Activated effector memory CD4-positive, alpha-beta T cell treated with Interleukin-2 at 50 U/mL for 16 hours (primary cell): ENCODE data around the gene PTGDR.
A peak's percentile ranks its signal among the peaks of the same experiment; 100 is the strongest.

ENCODE experiments used
- DNase-seq: peaks from one replicate; pipeline ENCODE4 v3.0.0-alpha.2; 2020

Gene PTGDR

GRCh38 chr14:52267501-52268278 lies at the start of gene PTGDR:
Gene PTGDR (plus strand): TSS chr14:52267698. CDS start chr14:52267815, 117 bp downstream.
- peak; percentile 43 for DNase-seq

GRCh38 chr14:52219488-52220084 lies 47.9 kb upstream of the PTGDR start:
- no peak for DNase-seq

GRCh38 chr14:52220924-52221811 lies 46.3 kb upstream of the PTGDR start:
- DNase-seq: no peak

- DNase-seq: no peak
Observed at GRCh38 chr14:52222901-52223300, 44.6 kb upstream of the PTGDR start.

- no peak for DNase-seq
Observed at GRCh38 chr14:52227619-52228222, 39.8 kb upstream of the PTGDR start.

- no peak for DNase-seq
Observed at GRCh38 chr14:52233693-52234092, 33.8 kb upstream of the PTGDR start.

GRCh38 chr14:52235434-52235833 lies 32.1 kb upstream of the PTGDR start:
- DNase-seq: no peak

GRCh38 chr14:52235866-52236510 lies 31.5 kb upstream of the PTGDR start:
- no peak for DNase-seq

GRCh38 chr14:52238682-52239081 lies 28.8 kb upstream of the PTGDR start:
- no peak for DNase-seq

- no peak for DNase-seq
Observed at GRCh38 chr14:52240623-52241022, 26.9 kb upstream of the PTGDR start.

- no peak for DNase-seq
Observed at GRCh38 chr14:52241087-52241793, 26.3 kb upstream of the PTGDR start.

GRCh38 chr14:52244328-52244727 lies 23.2 kb upstream of the PTGDR start:
- no peak for DNase-seq

GRCh38 chr14:52244997-52245396 lies 22.5 kb upstream of the PTGDR start:
- no peak for DNase-seq

GRCh38 chr14:52248057-52248456 lies 19.4 kb upstream of the PTGDR start:
- DNase-seq: no peak

GRCh38 chr14:52251724-52252123 lies 15.8 kb upstream of the PTGDR start:
- DNase-seq: no peak

- DNase-seq: no peak
Observed at GRCh38 chr14:52253503-52253902, 14.0 kb upstream of the PTGDR start.

- DNase-seq: no peak
Observed at GRCh38 chr14:52254086-52254485, 13.4 kb upstream of the PTGDR start.

GRCh38 chr14:52258783-52259182 lies 8.7 kb upstream of the PTGDR start:
- DNase-seq: no peak

GRCh38 chr14:52259434-52259833 lies 8.1 kb upstream of the PTGDR start:
- no peak for DNase-seq

GRCh38 chr14:52262600-52262999 lies 4.9 kb upstream of the PTGDR start:
- no peak for DNase-seq

GRCh38 chr14:52263190-52263589 lies 4.3 kb upstream of the PTGDR start:
- no peak for DNase-seq

- no peak for DNase-seq
Observed at GRCh38 chr14:52265253-52265652, 2.2 kb upstream of the PTGDR start.
